HG03520 (cell line): ENCODE data around the gene RPS2.
"Not testable (repeated sequence)": the region's sequence is repeated elsewhere in the genome, so short reads cannot be mapped to it uniquely, and the experiment has no call there.

Source experiments
- ATAC-seq: cut with Tn5 transposase; IDR thresholded peaks from one replicate; pipeline ENCODE4 v1.9.1; 2021; ENCODE audit warnings: mild to moderate bottlenecking, moderate library complexity; ENCODE audit not compliant: unreplicated experiment

The RPS2 gene

DNA sequence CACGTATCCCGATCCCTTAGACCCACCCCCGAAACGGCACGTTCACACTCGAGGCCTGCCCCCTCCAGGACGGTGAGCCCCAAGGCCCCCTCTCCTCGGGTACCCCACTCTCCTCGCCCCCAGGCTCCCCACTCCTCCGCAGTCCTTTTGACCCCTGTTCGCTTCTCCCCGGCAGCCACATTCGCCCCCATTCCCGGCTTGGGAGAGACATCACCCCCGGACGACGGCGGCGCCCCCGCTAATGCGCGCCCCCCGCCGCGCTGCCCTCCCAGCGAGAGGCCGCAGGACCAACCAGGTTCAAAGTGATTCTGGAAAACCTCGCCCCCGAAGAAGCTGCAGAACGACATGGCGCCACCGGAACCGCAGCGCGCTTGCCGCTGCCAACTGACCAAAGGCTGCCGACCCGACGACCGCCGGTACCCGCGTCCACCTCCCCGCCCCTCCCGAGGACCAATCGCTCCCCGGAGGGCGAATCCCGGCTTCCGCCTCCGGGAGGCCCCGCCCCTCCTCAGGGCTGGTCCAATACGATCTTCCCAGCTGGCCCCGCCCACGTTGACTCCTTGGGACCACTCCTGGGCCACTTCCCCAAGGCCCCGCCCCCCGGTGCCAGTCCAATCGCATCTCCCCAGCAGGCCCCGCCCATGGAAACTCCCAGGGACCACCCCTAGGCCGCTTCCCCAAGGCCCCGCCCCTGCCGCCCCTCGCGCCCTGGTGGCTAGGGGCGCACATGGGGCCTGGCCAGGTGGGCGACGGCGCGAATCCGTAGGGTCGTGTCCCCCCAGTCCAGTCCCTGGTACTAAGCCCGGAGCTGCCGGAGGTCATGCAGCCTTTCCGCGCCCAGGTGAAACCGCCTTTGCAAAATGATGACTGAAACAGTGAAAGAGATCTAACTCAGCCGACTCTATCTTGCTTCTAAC, 21.6 kb downstream of the RPS2 start, which contains the start of gene MSRB1:
Gene MSRB1 (minus strand): TSS at position 390 of the 917 bp plus-strand sequence. CDS start 43 bp downstream, at position 347.
- ATAC-seq, result peak; percentile 90

DNA sequence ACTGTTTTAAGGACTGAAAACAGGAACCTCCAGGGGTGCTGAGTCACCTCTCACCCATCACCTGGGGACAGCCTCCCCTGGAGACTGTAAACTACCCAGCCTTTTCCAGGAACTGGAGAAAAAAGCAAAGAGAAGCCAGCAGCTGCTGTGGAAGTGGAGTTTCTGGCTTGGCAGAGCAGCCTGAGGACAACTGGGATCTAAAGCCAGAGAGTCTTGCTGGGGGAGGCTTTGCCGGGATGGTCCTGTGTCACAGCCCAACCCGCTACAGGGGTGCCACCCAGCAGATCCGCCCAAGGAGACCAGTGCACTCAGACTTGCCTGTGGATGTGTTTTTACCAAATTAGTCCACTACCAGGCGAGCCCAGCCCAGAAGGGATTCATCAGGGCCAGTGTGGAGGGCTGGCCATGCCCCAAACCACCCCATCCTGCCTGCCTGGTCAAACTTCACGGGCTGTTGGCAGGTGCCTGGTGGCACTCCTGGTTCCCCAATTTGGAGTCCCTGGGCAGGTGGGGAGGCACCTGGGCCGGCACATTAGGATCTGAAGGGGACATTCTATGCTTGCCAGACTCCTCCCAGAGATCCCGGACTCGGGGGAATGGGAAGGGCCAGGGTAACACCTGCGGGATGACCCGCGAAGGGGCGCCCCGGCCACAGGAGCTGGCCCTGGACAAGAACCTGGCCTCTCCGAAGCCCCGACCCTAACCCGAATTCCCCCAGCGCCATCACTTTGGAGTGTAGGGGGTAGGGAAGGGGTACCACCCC, 22.4 kb downstream of the RPS2 start:
- ATAC-seq, result no peak

DNA sequence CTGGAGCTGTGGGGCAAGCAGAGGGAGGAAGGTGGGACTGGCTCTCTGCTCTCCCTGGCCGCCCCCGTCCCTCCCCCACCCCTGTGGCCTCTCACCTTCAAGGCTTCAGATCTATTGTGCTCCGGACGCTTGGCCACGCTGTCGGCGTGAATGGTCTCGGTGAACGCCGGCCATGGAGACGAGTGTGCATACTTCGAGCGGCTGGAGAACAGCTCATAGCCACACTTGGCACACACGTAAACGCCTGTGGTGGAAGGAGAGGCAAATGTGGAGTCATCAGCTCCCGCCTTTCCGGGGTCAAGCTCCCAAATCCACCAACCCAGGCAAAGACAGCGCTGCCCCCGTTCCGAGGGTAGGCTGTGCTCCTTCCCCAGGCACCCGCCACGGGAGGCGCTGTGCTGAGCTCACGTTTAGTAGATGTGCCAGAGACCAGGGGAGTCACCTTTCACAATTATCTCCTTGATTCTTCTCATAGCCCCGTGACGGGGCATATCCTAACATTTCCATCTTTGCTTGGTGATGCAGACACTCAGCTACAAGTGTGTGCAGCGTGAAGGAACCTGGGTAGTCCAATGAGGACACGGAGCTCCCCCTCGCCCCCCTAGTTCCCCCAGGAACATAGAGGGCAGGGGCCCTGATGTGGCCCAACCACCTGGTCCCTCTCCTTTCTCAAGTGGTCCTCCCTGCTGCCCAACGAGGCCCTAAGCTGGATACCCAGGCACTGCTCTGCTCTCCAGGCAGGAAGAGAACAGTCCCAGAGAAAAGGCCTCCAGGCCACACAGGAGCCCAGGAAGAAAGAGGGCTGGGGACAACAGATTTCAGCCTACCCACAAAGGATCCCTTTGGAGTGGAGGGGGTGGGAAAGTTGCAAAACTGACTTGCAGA, 23.2 kb downstream of the RPS2 start:
- ATAC-seq, result no peak

DNA sequence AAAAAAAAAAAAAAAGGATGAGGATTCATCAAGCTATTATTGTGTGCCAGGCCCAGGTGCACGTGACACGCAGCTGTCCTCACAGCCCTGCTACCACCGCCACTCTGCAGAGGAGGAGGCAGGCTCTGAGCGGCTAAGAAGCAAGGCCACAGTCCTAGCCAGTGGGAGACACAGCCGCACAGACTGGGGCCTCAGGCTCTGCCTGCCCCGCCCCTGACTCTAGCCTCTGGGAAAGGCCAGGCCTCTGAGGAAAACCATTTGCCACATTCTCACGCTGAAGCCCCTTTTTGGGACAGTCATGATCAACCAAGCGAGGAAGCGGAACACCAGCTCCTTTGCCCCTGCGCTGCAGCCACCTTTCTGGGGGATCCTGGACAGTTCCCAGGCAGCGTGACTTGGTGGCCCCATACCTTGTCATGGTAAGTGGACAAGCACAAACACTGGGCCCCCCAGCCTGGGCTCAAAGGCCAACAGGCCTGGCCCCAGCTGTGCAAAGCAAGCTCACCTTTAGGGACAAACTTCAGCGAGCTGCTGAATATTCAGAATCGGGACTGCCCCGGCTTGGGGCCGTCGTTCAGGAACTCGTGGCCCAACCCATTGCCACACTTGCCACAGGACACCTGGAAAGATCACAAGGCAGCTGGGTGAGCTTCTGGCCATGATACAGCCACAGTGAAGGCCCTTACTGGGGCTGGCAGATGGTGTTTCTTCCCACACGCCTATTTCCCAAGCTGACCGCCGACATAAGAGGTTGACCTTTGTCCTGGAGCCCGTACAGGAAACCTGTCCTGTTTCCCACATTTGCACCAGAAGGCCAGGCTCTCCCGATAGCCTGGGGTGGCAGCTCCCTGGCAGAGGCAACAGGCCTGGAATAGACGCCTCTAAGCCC, 24.1 kb downstream of the RPS2 start:
- ATAC-seq, result no peak

DNA sequence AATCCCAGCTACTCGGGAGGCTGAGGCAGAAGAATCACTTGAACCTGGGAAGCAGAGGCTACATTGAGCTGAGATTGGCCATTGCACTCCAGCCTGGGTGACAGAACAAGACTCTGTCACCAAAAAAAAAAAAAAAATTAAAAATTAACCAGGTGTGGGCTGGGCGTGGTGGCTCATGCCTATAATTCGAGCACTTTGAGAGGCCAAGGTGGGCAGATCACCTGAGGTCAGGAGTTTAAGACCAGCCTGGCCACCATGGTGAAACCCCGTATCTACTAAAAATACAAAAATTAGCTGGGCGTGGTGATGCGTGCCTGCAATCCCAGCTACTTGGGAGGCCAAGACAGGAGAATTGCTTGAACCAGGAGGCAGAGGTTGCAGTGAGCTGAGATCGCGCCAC, 24.8 kb downstream of the RPS2 start:
- not testable (repeated sequence) for ATAC-seq

DNA sequence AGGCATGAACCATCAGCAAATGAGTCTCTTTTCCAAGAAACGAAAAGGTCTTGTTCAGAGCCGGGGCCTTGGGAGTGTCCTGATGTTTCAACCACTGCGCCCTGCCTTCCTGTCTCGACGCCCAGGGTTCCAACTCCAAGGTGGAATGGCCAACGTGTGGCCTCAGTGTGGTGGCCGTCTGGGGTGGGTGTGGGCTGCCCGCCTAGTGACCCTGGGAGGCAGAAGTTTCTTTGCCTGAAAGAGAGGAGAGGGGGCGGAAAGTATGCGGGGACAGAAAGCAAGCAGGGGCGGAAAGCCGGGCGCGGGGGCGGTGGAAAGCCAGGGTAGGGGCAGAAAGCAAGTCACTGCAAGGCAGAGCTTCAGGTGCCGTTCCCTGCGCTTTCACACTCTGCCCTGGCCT, 25.7 kb downstream of the RPS2 start:
- no peak for ATAC-seq

DNA sequence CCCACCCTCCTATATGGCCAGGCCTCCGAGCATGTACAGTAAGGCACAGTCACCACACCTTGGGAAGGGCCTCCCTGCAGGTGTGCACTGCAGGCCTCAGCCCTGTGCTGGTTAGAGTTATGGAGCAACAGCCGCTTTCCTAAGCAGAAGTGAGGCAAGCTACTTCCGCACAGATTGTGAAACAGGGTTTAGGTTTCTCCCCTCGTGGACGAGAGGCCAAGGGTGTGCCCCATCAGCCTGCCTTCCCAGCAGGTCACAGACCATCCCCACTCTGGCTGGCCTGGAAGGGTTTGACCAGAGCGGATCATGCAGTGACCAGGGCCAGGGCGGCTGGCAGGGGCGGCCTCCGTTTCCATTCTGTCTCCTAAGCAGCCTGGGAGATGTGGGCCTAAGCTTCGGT, 26.3 kb downstream of the RPS2 start:
- no peak for ATAC-seq

DNA sequence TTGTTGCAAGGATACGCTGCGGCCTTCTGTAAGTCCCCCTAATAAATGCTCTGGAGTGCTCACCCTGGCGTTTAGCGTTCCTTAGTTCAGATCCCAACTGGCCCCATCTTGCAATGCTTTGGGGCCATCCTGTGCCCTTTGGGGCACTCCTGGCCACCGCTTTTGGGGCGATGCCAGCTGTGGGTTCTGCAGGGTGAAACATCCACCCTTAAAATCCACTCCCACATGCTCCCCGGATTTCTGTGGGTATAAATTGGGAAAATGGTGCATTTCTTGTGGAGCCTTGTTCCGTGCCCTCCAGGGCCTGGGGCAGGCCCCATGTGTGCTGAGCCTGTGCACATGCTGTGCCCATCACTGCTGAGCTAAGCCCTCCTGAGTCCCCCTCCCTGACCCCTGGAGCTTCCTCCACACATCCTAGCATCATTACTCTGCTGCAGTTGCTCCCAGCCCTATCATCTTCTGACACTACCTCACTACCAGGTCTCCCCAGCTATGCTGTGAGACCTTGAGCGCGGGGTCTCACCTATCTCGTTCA, 27.6 kb downstream of the RPS2 start:
- ATAC-seq, result no peak

DNA sequence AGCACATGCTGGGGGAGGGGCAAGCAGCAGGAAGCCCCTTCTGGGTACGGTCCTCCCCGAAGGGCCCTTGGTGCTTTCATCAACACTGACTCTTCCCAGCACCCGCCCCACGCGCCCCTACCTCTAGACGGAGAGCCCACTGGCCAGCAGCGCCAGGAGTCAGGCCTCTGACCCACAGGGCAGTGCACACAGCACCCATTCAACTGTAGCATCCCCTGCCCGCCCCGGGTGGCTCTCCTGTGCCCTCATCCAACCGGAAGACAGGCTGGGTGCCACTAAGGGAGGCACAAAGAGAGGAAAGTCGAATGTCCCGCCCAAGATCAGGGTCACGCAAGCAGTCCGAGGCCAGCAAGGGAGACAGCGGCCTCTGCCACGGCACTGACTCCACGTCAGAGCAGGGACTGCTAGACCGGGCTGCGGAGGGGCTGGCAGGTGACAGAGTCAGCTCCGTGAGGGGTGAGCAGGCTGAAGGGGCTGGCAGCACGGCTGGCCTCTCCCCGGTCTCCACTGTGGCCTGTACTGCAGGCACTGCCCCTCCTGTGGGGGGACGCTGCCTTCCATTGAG, 31.4 kb downstream of the RPS2 start:
- ATAC-seq, result no peak

DNA sequence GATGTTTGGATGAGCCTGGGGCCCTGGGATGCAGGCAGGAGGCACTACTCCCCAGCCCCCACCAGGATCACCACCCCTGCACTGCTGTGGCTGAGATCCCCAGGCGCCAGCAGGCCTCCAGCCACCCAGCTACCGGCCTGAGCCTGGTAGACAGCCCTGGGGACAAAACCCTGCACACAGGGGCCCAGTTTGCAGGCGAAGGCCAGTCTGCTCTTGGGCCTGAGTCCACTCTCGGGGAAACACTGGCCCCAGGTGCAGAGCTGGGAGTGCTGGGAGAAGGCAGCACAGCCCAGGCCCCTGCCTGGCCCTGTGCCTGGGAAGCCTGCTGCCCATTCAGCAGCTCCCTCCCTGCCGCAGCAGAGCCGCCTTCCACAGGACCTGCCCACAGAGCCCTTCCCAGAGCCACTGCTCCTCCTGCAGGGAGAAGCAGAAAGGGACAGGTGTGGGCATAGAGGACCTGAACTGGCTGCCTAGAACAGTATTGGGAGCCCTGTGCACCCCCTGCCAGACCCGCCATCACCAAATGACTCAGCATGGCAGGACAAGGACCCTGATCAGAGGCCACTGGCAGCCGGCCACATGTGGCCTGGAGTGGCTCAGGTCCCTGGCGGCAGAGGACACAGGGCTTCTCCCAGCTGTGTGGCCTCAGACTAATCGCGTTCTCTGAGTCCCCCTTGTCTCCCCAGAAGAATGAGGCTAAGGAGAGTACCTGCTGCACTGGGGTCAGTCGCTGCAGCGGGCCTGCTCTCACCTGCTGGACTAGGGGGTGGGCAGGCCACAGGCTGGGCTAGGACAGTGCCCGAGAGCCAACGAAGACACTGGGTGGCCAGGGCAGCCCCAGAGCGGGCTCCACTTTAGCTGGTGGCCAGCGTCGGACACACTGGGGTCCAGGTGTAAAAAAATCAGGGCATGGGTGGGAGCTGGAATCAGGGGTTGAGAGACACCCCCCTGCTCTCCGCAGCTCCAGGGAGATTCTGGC, 32.3 kb downstream of the RPS2 start:
- no peak for ATAC-seq

DNA sequence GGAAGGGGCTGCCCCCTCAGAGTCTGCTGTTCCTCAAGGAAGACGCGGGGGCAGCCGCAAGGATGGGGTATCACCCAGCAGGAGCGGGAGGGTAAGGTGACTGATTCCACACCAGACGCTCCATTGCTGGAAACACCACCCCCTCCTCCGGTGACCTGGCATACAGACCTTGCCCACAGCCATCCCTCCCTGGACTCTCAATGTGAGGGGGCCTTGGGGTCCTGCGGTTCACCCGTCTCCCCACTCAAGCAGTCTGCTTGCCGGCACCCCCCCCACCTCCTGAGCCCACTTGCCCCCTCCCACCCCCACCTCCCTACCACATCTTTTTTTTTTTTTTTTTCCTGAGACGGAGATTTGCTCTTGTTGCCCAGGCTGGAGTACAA, 34.3 kb downstream of the RPS2 start:
- ATAC-seq, result no peak

DNA sequence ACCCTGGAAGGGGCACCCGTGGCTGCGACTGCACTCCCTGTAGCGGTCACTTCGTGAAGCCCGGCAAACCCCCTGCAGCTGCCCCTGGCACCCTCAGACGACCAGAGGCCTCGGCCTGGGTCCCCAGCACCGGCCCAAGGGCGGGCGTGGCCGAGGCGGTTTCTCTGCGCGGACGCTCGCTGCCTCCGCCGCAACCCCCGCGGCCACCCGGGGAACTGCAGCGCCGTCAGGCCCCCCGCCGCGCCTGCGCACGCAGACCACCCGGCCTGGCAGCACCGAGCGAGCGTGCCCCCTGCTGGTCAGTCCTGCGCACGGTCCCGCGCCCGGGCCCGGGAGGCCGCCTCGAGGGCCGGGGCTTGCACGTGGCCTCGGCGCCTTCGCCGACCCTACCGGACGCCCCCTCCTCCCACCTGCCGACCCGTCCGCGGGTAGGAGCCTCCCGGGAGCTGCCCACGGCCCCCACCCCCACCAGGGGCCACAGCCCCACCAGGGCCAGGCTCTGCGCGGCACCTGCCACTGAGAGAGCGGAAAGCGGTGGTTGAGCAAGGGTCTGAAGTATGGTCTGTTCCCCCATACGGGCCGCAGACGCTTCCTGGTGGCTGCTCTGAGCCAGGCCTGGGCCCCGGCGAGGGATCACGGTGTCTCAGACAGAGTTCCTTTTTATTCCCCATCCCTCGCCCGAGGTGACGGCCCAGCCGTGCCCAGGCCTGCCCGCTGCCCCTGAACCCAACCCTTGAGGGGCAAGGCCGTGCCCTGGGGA, 34.9 kb downstream of the RPS2 start:
- ATAC-seq, result peak; percentile 76

DNA sequence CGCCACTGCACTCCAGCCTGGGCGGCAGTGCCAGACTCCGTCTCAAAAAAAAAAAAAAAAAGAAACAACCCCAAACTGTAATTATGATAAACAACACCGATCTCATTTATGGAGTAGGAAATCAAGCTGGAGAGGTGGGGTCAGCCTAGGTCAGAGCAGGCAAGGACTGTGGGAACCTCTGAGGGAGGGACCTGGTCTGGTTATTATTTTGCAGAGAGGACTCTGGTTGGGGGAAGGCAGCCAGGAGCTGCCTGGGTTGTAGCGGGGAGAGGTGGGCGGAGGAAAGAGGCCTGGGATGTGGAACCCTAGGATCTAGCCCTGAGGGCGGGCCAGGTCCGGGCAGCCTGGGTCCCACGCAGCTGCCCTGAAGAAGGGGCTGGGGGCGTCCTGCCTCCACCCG, 35.5 kb downstream of the RPS2 start:
- ATAC-seq, result no peak

DNA sequence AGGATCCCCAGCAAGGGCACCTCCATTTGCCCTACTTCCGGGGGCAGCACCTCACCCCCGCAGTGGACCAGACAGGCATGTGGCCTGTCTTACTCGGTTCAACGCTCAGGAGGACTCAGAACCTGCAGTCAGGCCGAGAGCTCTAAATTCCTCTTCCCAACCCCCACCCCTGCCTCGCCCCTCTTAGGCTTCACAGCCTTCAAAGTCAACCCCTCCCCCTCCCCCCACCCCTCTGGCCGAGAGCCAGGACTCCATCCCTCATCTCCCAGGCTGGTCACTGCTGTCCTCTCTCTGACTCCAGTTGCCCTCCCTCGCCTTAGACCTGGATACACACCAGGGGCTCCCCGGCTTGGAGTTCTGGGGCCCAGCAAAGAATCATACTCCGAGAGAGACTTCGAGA, 38.4 kb downstream of the RPS2 start:
- ATAC-seq, result no peak

DNA sequence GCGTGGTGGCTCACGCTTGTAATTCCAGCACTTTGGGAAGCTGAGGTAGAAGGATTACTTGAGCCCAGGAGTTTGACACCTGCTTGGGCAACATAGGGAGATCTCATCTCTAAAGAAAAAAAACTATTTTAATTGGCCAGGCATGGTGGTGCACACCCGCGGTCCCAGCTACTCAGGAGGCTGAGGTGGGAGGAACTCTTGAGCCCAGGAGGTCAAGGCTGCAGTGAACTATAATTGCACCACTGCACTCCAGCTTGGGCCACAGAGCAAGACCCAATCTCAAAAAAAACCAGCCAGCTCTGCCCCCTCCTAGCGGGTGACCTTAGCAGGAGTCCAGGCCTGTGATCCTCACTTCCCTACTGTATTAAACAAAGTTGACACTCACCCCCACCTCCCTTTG, 40.5 kb downstream of the RPS2 start:
- ATAC-seq, result no peak

DNA sequence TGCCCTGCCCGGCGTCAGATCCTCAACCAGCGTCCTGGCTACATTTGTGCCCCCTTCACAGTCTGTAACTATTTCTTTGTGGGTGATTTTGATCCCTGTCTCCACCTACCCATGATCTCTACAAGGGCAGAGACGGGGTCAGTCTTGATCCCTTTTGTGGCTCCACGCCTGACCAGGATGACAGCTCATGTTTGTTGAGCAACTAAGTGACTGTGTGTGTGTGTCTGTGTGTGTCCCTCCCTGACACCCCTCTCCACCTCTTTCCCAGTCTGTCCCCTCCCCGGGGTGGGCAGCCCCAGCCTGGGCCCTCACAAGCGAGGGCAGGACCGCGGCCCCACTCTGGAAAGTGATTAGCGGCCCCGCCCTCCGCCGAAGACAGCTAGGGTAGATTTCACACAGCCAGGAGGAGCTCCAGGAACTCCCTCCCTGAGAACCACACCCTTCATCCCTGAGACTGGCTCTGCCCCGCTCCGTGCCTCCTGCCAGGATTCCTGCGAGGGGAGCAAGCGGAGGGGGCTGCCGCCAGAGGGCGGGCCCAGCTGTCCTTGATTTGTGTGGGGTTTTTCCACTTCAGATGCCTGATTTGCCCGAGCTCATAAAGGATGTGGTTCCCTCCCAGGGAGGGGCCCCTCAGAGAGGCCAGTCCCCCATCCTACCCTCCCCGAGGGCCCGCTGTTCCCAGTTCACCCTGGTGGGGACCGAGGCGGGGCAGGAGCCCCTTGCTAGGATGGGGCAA, 41.2 kb downstream of the RPS2 start:
- ATAC-seq, result no peak

DNA sequence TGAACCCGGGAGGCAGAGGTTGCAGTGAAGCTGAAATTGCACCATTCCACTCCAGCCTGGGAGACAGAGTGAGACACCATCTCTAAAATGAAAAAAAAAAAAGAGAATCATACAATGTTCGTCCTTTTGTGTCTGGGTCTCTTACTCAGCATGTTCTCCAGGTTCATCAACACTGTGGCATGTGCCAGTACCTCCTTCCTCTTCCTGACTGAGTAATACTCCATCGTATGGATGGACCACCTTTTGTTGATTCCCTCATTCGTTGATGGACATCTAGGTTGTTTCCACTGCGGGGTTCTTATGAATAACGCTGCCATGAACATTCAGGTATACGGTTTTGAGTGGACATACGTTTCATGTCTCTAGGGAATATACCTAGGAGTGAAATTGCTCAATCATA, 42.3 kb downstream of the RPS2 start:
- no peak for ATAC-seq
